ENCODE data around the gene OPN1SW.

Gene OPN1SW

DNA sequence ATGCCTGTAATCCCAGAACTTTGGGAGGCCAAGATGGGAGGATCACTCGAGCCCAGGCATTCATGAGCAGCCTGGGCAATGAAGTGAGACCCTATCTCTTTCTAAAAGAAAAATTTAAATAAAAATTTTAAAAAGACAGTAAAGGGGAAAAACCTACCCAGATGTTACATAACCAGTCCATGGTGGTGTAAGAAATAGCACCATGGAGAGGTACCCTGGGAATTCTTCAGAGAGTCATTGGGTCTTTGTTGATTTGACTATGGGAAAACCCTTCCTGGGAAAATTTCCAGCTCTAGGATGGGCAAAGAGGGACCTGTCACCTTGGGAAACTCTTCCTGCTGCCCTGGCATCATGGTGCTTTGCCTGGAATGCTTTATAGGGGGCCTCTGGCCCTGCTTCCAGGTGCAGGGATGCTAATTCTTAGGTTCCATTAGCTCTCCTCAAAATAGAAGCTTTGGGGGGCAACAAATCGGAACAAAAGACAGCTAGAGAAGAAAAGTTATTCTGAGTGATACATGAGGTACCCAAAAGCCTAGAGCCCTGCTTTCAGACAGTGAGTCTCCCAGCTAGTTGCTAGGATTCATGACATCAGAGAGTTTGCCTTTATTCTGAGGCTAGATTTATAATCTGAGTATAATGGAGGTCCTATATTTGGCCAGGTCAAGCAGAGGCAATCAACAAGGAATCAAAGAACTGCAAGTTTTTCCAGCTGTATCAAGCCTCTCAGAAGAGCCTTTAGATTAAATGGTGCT lies 26.2 kb upstream of the OPN1SW start:
- TF ChIP-seq GATA3 (IDR thresholded peaks at IDR 0.05; ENCODE audit: low read depth, low read length) (no peak), GATA2 (IDR thresholded peaks at IDR 0.05; ENCODE audit: low read depth, low read length) (no peak)

DNA sequence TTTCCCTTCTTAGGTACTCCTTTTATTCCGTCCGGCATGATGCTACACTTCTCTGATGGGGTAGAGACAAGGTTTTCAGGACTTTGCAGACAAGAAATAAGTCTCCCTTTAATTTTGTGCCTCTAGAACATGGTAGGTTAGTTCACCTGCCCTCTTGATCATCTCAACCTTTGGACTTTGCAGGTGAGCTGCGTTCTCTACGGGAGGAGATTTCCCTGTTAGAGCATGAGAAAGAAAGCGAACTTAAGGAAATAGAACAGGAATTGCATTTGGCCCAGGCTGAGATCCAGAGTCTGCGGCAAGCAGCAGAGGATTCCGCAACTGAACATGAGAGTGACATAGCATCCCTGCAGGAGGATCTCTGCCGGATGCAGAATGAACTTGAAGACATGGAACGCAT lies 25.4 kb upstream of the OPN1SW start:
- TF ChIP-seq GATA3 (IDR thresholded peaks at IDR 0.05; ENCODE audit: low read depth, low read length): no peak
- TF ChIP-seq GATA2 (IDR thresholded peaks at IDR 0.05; ENCODE audit: low read depth, low read length): no peak

DNA sequence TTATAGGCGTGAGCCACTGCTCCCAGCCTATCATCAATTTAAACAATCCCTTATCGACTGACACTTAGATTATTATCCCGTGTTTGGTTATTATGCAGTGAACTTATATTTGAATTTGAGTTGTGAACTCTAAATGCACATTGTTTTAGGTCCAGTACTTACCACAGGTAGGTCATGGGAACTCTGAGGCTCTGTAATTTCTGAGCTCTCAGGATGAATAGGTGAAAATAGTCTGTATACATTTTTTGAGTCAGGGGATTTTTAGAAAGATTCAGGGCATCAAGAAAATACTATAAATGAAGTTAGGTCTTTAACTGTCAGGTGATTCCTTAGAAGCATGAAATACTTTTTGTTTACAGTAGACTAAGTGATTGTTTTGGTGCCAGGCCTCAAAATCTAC lies 25.0 kb upstream of the OPN1SW start:
- TF ChIP-seq GATA3 (IDR thresholded peaks at IDR 0.05; ENCODE audit: low read depth, low read length) (no peak), GATA2 (IDR thresholded peaks at IDR 0.05; ENCODE audit: low read depth, low read length) (no peak)

DNA sequence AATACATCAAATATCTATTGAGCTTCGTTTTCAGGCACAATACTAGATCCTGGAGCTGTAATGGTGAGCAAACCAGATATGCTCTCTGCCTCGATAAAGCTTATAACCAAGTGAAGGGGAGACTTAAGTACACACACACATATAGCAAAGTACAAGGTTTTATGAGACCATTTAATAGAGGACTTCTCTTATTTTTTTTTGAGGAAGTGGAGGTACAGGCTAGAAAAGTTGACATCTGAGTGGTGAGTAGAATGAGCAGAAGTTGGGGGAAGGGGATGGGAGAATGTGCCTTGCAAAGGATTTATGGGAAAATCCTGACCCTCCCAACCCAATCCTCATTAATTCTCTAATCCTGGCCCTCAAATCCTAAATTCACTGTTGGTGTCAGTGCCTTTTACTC lies 23.9 kb upstream of the OPN1SW start:
- no peak for TF ChIP-seq GATA2 (IDR thresholded peaks at IDR 0.05; ENCODE audit: low read depth, low read length)
- TF ChIP-seq GATA3 (IDR thresholded peaks at IDR 0.05; ENCODE audit: low read depth, low read length): no peak

DNA sequence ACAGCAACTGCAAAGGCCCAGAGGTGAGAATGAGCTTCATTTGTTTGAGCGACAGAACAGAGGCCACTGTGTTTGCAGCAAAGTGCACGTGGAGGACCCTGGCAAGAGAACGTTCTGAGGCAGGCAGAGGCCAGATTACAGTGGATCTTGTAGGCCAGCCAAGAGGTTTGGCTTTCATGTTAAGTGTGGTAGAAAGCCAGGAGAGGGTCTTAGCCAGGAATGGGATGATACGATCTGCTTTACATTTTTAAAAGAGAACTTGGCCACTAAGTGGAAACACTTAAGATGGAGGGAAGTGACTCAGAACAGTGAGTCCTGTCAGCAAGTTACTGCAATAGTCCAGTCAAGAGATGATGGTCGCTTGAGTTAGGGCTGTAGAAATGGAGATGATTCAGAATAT lies 20.7 kb upstream of the OPN1SW start:
- TF ChIP-seq GATA3 (IDR thresholded peaks at IDR 0.05; ENCODE audit: low read depth, low read length): no peak
- no peak for TF ChIP-seq GATA2 (IDR thresholded peaks at IDR 0.05; ENCODE audit: low read depth, low read length)

DNA sequence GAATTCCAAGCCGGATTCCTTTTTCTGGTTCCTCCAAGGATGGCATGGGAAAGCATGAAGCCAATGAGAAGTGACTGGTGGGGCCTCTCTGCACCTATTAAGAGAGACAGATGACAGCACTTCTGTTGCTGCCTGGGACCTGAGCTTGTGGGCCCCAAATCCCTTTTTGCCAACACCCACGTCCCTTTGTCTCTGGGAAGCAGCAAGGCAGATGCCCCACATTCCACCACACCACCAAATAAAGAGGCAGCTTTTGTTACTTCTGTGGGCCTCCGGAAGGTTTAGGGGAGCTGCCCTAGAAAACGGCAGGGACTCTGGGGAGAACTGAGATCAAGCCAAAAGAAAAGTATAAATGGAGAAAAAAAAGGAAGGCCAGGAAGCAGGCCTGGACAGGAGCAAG lies 19.5 kb upstream of the OPN1SW start:
- TF ChIP-seq GATA3 (IDR thresholded peaks at IDR 0.05; ENCODE audit: low read depth, low read length) (no peak), GATA2 (IDR thresholded peaks at IDR 0.05; ENCODE audit: low read depth, low read length) (no peak)

DNA sequence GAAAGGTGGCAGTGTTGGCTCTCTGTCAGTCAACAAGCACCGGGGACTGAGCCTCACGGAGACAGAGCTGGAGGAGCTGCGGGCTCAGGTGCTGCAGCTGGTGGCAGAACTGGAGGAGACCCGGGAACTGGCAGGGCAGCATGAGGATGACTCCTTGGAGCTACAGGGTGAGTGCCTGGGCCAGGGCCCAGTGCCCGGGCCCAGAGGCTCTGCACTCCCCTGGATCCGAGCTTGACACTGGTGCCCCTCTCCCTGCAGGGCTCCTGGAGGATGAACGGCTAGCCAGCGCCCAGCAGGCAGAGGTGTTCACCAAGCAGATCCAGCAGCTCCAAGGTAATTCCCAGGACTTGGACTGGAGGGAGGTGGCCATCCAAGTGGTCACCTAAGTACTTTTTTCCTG lies 18.8 kb upstream of the OPN1SW start:
- no peak for TF ChIP-seq GATA2 (IDR thresholded peaks at IDR 0.05; ENCODE audit: low read depth, low read length)
- no peak for TF ChIP-seq GATA3 (IDR thresholded peaks at IDR 0.05; ENCODE audit: low read depth, low read length)

DNA sequence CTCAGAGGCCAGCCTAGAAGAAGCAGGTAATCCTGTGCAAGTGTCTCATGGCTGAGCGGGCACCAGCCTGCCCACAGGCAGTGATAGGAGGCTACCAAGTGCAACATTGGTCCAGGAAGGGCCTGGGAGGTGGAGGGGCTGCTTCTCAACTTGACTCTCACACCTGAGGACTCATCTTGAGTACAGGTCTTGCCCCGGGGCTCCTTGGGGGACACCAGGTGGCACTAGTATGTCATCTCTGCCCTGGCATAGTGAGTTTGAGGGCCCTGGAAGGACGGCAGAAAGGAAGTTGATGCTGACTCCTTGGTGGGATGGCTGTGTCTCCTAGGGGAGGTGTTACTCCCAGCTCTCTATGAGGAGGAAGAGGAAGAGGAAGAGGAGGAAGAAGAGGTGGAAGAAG lies 18.4 kb upstream of the OPN1SW start:
- TF ChIP-seq GATA2 (IDR thresholded peaks at IDR 0.05; ENCODE audit: low read depth, low read length) (no peak), GATA3 (IDR thresholded peaks at IDR 0.05; ENCODE audit: low read depth, low read length) (no peak)

DNA sequence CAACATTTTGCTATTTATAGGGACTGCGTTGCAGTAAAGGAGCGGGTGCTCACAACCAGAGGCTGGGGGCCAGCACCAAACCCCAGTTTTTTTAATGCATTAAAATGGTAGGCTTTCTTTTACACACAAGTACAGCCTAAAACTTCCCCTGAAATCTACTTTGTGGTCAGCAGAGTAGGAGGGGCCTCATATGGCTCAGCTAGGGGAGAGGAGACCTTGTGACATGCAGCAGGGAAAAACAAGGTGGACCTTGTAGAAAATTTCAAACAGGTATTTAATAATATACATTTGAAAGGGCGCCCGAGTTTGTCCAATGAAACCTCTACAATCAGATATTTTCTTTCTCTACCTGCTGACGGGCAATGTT lies 17.6 kb upstream of the OPN1SW start:
- TF ChIP-seq GATA2 (IDR thresholded peaks at IDR 0.05; ENCODE audit: low read depth, low read length) (no peak), GATA3 (IDR thresholded peaks at IDR 0.05; ENCODE audit: low read depth, low read length) (no peak)

DNA sequence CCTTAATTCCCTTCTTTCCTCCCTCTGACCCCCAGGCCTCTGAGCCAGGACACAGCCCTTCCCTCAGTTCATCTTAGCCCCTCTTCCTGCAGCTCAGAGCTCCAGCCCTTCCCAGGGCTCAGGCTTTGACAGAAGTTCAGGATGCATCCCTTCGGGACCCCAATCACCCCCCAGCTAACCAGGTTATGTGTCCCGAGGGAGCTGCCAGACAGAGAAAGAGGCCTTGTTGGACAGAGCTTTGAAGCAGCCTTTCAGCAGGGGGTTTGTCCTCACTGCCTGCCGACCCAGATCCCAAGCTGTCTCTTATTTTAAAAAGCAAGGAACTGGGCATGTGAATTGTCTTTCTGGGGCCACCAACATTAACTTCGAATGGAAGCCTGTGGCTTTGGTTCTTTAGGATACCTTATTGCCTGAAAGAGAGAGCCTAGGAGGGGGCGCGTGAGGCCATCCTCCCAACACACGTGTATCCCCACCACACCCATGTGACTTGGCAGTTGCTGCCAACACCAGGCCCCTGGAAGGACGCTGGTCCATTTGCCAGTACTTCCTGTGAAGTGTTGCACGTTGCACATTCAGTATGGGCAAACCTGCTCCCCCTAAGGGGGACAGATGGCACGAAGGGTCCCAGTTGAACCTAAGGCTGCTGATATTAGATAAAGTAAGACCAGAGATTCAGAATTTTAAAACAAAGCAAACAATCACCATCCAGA lies 17.0 kb upstream of the OPN1SW start:
- TF ChIP-seq GATA3 (IDR thresholded peaks at IDR 0.05; ENCODE audit: low read depth, low read length): no peak
- peak; percentile 51 for TF ChIP-seq GATA2 (IDR thresholded peaks at IDR 0.05; ENCODE audit: low read depth, low read length)

DNA sequence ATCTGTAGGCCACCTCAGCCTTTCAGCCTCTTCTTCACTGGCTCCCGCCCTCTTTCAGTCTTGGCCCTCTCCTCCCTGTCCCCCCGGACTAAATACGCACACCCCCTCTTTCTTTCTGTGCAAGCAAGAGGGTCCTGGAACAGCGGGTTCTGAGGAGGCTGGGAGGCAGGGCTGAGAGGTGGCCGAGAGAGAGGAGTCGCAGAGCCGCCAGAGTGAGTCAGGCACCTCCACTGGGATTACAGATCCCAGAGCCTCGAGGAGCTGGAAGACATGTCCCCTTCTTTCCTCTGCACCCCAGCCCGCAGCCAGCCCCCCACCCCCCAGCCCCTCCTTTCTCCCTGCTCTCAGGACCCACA lies 16.4 kb upstream of the OPN1SW start:
- no peak for TF ChIP-seq GATA3 (IDR thresholded peaks at IDR 0.05; ENCODE audit: low read depth, low read length)
- TF ChIP-seq GATA2 (IDR thresholded peaks at IDR 0.05; ENCODE audit: low read depth, low read length): no peak

DNA sequence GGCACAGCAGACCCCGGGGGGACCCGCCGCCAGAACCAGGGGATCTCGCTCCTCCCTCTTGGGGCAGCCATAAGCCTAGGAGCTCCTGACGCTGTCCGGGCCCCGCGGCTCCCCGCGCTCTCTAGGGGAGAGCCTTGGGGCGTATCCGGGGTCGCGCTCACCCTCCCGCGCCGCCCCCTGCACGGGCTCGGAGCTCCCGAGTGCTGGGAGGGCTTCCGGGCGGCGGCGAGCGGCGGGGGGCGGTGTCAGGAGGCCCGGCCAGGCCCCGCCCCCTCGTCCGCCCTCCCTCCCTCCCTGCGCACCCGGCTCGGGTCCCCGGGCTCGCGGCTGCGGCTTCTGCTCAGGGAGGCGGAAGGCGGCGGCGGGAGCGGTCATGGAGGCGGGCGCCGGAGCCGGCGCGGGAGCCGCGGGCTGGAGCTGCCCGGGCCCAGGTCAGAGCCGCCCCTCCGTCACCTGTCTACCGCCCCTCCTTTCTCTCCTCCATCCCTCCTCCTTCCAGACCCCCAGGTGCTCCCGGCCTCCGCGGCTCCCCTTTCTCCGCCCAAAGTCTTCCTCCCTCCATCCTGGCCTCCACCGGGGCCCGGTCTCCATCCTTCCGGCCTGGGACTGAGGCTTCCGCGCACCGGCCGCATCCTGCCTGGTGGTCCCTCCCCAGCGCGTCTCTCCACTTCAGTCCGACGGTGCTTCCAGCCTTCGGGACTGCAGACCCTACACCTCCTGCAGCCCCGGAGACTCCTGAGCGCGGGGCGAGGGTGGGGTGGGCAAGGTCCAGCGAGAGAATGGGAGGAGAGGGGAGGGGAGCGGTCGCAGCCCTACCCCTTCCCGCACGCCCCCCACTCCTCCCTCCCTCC lies 15.8 kb upstream of the OPN1SW start, which contains the start of gene CCDC136:
Gene CCDC136, plus strand, starts transcription at position 848 of the 851 bp plus-strand sequence. CDS start 444 bp downstream, outside the sequence.
- no peak for TF ChIP-seq GATA3 (IDR thresholded peaks at IDR 0.05; ENCODE audit: low read depth, low read length)
- TF ChIP-seq GATA2 (IDR thresholded peaks at IDR 0.05; ENCODE audit: low read depth, low read length): no peak

DNA sequence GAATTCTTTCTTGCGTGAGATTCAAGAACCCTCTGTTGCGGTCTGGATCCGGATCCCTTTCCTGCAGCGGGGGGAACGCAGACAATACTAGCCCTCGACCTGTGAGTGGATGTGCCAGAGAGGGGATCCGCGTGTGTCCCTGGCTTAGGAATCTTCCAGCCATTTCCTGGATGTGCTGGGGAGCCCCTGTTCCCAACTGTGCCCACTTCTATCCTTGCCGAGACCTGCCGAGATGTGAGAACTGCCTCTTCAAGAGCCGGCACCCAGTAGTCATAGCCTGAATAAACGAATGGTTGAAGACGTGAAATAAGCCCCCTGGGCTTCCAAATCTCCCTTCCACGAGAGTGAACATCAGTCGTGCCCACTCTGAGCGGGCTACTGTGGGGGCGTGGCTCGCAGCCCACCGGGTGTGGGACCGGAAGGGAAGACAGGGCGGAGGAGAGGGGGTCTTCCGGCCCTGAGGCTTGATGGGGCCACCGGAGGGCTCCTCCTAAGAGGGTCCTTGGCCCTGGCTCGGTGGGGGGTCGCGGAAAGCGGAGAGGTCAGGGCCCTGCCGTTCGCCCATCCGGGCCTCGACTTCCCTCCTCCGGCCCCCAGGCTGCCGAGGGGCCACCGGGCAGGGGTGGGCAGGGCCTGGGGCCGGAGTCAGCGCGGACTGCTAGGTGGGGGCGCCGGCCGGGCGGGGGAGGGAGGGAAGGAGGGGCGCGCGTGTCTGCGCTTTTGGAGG lies 14.9 kb upstream of the OPN1SW start:
- TF ChIP-seq GATA2 (IDR thresholded peaks at IDR 0.05; ENCODE audit: low read depth, low read length) (no peak), GATA3 (IDR thresholded peaks at IDR 0.05; ENCODE audit: low read depth, low read length) (no peak)

Data from SH-SY5Y (cell line).